NCI-H2227 treated with DMSO at 0.1 percent for 48 hours (cell line): ENCODE results near the gene HAPLN3.
A peak's percentile ranks its signal among the peaks of the same experiment; 100 is the strongest.

Source experiments
- DNase-seq: peaks from one replicate; lab custom pipeline; 2025; lab: John Stamatoyannopoulos, UW

Gene HAPLN3

GRCh38 chr15:88911766-88912118 is 16.4 kb upstream of the HAPLN3 start:
- no peak for DNase-seq

- no peak for DNase-seq
Measured at GRCh38 chr15:88909956-88910831, 14.8 kb upstream of the HAPLN3 start.

- DNase-seq: no peak
Measured at GRCh38 chr15:88908697-88909621, 13.6 kb upstream of the HAPLN3 start.

- no peak for DNase-seq
Measured at GRCh38 chr15:88908123-88908522, 12.8 kb upstream of the HAPLN3 start.

- DNase-seq: no peak
Measured at GRCh38 chr15:88907111-88907510, 11.8 kb upstream of the HAPLN3 start.

- no peak for DNase-seq
Measured at GRCh38 chr15:88906551-88906950, 11.2 kb upstream of the HAPLN3 start.

GRCh38 chr15:88906130-88906529 is 10.8 kb upstream of the HAPLN3 start:
- no peak for DNase-seq

- DNase-seq: no peak
Measured at GRCh38 chr15:88905576-88905975, 10.2 kb upstream of the HAPLN3 start.

GRCh38 chr15:88904624-88905327 is 9.4 kb upstream of the HAPLN3 start:
- DNase-seq: peak; percentile 28

GRCh38 chr15:88904257-88904623 is 8.9 kb upstream of the HAPLN3 start:
- no peak for DNase-seq

- DNase-seq: no peak
Measured at GRCh38 chr15:88902846-88903245, 7.5 kb upstream of the HAPLN3 start.

GRCh38 chr15:88902221-88902835 is 7.0 kb upstream of the HAPLN3 start:
- no peak for DNase-seq

- no peak for DNase-seq
Measured at GRCh38 chr15:88901508-88902220, 6.3 kb upstream of the HAPLN3 start.

GRCh38 chr15:88900982-88901418 is 5.7 kb upstream of the HAPLN3 start:
- no peak for DNase-seq

GRCh38 chr15:88900309-88900981 is 5.1 kb upstream of the HAPLN3 start:
- DNase-seq: no peak

GRCh38 chr15:88899251-88899650 is 3.9 kb upstream of the HAPLN3 start:
- DNase-seq: no peak

GRCh38 chr15:88898736-88899135 is 3.4 kb upstream of the HAPLN3 start:
- DNase-seq: no peak

- no peak for DNase-seq
Measured at GRCh38 chr15:88897456-88898194, 2.3 kb upstream of the HAPLN3 start.

- no peak for DNase-seq
Measured at GRCh38 chr15:88897142-88897455, 1.8 kb upstream of the HAPLN3 start.
